HS-27A (cell line): Measurements from ENCODE around the gene SUSD2.
"Not testable (repeated sequence)": the region's sequence is repeated elsewhere in the genome, so short reads cannot be mapped to it uniquely, and the experiment has no call there.

Experiments used
- DNase-seq: peaks from one replicate; pipeline ENCODE4 v3.0.0-alpha.2; 2012; ENCODE audit warnings: low read depth, missing footprints

Gene SUSD2

DNA sequence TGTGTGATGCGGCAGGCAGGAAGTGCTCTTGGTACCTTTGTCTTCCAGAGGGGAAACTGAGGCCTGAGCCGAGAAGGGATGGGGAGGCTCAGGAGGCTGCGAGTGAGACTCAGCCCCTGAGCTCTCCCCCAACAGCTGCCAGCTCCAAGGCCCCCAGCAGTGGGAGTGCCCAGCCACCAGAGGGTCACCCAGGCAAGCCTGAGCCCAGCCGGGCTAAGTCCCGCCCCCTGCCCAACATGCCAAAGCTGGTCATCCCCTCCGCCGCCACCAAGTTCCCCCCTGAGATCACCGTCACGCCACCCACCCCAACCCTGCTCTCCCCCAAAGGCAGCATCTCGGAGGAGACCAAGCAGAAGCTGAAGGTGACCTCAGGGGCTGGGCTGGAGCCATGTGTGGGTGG is 3.8 kb upstream of the SUSD2 start:
- DNase-seq: no peak

- DNase-seq: no peak
Observed at GRCh38 chr22:24178021-24178431, 3.3 kb upstream of the SUSD2 start.

GRCh38 chr22:24178502-24179440 is 2.5 kb upstream of the SUSD2 start:
- DNase-seq: no peak

GRCh38 chr22:24179478-24180210 is 1.6 kb upstream of the SUSD2 start:
- no peak for DNase-seq

DNA sequence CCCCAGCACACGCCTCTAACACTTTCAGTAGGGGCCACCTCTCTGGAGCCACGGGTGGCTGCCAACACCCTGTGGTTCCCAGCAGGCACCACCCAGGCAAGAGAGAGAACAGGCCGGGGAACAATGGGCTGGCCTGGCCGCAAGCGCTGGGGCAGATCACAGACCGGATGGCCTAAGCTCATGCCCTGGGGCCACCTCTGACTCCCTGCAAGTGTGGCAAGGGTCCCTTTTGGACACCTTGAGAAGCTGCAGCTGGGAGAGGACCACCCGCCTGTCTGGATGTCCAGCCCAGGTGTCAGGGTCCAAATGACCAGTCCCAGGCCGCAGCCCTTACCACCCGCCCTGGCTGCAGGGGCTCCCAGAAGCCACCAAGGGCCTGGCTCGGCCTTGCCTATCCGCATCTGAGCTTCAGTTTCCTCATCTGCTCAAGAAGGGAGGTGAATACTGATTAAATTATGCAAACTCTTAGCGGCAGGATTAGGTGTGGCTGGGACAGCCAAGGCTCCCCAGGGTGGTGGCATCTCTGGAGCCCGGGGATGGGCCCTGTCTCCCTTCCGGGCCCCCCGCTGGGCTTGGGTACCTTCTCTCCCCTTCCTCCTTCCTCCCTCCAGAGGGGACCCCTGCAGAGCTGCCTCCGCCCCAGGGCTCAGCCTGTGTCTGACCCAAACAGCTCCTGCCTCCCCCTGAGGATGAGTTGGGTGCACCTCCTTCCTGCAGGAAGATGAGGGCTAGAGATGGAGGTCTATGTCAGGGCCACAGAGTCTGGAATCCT is 785 bp upstream of the SUSD2 start:
- DNase-seq: no peak

- DNase-seq: no peak
Observed at GRCh38 chr22:24181996-24182899, 961 bp downstream of the SUSD2 start.

DNA sequence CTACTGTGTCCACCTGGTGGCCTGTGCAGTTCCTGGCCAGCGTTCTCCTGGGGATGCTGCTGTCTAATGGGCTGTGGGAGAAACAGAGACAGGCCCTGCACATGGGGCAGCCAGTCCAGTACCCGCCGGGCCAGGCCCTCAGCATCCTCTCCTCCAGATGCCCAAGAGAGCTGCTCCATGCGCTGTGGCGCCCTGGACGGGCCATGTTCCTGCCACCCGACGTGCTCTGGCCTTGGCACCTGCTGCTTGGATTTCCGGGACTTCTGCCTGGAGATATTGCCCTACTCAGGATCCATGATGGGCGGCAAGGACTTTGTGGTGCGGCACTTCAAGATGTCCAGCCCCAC is 1.6 kb downstream of the SUSD2 start:
- not testable (repeated sequence) for DNase-seq

GRCh38 chr22:24183321-24184031 is 2.2 kb downstream of the SUSD2 start:
- DNase-seq: no peak

DNA sequence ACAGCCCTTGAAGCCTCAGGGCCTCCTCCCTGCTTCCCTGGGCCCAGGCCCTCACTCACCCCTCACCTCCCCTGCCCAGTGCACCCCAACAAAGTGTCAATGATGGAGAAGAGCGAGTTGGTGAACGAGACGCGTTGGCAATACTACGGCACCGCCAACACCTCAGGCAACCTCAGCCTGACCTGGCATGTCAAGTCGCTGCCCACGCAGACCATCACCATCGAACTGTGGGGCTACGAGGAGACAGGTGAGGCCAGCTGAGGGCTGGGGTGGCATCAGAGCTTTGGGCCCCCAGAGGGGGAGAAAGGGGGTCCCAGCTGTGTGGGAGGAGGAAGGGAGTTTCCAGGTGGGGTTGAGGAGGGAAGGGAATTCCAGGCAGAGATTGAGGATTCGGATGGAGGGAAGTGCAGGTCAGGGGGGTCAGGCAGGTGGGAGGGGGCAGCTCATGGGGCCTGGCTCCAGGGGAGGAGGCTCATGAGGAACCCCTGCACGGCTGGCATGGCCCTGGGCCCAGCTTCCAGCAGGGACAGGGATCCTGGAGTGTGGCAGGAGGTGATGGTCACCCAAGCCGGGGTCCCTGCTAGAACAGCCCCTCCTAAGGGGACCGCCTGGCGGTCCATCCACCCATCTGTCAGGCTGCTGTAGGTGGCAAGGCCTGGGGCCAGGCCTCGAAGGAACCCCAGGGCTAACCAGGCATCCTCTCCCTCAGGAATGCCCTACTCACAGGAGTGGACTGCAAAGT is 2.9 kb downstream of the SUSD2 start:
- DNase-seq: no peak

- no peak for DNase-seq
Observed at GRCh38 chr22:24185001-24185500, 3.8 kb downstream of the SUSD2 start.

DNA sequence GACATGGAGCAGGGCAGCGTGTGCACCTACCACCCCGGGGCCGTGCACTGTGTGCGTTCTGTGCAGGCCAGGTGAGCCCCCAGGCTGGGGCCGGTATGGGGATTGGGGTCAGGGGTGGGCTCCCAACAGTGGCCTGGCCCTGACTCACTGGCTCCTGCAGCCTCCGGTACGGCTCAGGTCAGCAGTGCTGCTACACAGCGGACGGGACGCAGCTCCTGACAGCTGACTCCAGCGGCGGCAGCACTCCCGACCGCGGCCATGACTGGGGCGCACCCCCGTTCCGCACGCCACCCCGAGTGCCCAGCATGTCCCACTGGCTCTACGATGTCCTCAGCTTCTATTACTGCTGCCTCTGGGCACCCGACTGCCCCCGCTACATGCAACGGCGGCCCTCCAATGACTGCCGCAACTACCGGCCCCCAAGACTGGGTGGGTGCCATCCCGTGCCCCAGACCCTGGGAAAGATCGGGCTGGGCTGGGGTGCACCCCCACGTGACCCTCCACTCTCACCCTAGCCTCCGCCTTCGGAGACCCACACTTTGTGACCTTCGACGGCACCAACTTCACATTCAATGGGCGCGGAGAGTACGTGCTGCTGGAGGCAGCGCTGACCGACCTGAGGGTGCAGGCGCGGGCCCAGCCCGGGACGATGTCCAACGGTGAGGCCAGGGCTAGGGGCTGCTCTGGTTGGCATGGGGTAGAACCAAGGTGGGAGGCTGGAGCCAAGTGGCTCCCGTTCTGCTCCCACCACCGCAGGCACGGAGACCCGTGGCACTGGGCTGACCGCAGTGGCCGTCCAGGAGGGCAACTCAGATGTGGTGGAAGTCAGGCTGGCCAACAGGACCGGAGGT is 4.4 kb downstream of the SUSD2 start:
- DNase-seq: no peak

DNA sequence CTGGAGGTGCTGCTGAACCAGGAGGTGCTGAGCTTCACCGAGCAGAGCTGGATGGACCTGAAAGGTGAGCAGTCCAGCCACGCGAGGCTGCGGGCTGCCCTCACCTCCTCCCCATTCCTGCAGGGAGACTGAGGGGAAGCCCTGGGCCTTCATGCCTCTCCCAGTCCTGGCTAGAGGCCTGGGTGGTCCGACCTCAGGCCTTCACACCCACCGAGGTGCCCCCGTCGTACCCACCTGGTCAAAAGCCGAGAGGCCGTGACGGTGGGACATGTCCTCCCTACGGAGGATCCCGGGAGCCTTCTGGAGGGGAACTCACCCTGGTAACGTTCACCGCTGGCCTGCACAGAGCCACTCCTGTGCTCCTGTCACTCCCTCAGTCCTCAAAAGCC is 5.1 kb downstream of the SUSD2 start:
- DNase-seq: no peak

- no peak for DNase-seq
Observed at GRCh38 chr22:24186892-24187670, 5.8 kb downstream of the SUSD2 start.

GRCh38 chr22:24187731-24188644 is 6.7 kb downstream of the SUSD2 start:
- no peak for DNase-seq

GRCh38 chr22:24188705-24189248 is 7.5 kb downstream of the SUSD2 start:
- DNase-seq: no peak

- no peak for DNase-seq
Observed at GRCh38 chr22:24189249-24190158, 8.2 kb downstream of the SUSD2 start.
